ENCODE measurements around the gene RFTN1.

Gene RFTN1

DNA sequence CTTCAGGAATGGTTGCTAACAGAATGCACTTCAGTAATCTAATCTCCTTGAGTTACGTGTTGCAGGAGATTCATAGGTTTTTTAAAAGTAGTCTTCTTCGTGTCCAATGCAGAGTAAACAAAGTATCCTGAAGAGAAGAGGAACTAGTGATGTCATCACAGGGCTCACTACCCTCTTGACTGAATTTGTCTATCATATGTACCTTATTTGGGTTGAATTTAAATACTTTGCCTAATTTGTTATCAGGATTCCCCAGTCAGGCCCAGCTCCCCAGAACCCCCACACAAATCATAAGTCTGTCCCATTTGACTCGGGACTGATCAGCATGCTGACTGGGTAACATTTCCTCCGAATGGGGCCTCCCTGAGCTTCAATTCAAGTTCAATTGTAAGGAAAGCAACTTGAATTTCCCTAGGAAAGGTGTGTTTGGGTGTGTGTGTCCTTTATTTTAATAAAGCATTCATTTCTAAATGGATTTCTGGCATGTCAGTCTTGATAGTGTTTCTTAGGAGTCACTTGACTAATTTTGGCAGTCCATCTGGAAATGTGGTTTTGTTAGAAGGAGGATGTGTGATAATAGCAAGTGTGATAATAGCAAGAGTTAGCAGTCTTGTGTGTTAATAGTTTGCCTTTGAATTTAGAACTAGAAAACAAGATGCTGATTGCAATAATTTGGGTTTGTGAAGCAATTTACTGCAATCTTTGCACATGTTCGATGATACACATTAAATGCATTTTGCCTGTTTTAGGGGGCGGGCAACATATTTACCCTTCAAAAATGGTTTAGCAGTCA, 226.6 kb downstream of the RFTN1 start:
- TF ChIP-seq, protein P1, sequence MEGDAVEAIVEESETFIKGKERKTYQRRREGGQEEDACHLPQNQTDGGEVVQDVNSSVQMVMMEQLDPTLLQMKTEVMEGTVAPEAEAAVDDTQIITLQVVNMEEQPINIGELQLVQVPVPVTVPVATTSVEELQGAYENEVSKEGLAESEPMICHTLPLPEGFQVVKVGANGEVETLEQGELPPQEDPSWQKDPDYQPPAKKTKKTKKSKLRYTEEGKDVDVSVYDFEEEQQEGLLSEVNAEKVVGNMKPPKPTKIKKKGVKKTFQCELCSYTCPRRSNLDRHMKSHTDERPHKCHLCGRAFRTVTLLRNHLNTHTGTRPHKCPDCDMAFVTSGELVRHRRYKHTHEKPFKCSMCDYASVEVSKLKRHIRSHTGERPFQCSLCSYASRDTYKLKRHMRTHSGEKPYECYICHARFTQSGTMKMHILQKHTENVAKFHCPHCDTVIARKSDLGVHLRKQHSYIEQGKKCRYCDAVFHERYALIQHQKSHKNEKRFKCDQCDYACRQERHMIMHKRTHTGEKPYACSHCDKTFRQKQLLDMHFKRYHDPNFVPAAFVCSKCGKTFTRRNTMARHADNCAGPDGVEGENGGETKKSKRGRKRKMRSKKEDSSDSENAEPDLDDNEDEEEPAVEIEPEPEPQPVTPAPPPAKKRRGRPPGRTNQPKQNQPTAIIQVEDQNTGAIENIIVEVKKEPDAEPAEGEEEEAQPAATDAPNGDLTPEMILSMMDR (IDR thresholded peaks at IDR 0.05; ENCODE audit: extremely low read depth, insufficient read depth, missing control alignments) = no peak
- in situ Hi-C loops (cut with MboI; ENCODE audit: low pct_unique_long_range_greater_than_20kb, low sequenced_read_pairs, unreplicated experiment) = loop anchor here (5.0 to 25.0 kb wide), 3 partner anchors 265 to 925 kb away; no protein-coding TSS in a partner anchor
- DNase-seq (ENCODE audit: low spot score) = no peak

GRCh38 chr3:16286161-16286560, 227.3 kb downstream of the RFTN1 start:
- DNase-seq (ENCODE audit: low spot score) = peak; percentile 6
- in situ Hi-C loops (cut with MboI; ENCODE audit: low pct_unique_long_range_greater_than_20kb, low sequenced_read_pairs, unreplicated experiment) = loop anchor here (5.0 to 25.0 kb wide), 3 partner anchors 266 to 926 kb away; no protein-coding TSS in a partner anchor
- TF ChIP-seq, protein P1 (IDR thresholded peaks at IDR 0.05; ENCODE audit: extremely low read depth, insufficient read depth, missing control alignments) = no peak

DNA sequence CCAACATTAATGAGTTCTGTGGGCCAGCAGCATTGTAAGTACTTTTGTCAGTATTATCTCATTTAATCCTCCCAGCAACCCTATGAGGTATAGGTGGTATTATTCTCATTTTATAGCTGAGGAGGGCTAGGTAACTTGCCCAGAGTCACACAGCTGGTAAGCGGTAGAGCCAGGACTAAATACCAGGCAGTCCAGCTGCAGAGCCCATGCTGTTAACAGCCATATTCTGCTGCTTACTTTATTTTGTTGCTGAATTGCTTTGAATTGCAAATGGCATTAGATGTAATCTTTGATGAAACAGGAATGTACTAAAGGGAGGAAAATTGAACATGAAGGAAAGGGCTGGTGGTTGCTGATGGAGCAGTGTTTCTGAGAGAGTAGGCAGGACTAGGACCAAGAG, 228.9 kb downstream of the RFTN1 start:
- no peak for DNase-seq (ENCODE audit: low spot score)
- TF ChIP-seq, protein P1 (IDR thresholded peaks at IDR 0.05; ENCODE audit: extremely low read depth, insufficient read depth, missing control alignments) = no peak
- in situ Hi-C loops (cut with MboI; ENCODE audit: low pct_unique_long_range_greater_than_20kb, low sequenced_read_pairs, unreplicated experiment) = loop anchor here (5.0 to 25.0 kb wide), 3 partner anchors 268 to 928 kb away; no protein-coding TSS in a partner anchor

DNA sequence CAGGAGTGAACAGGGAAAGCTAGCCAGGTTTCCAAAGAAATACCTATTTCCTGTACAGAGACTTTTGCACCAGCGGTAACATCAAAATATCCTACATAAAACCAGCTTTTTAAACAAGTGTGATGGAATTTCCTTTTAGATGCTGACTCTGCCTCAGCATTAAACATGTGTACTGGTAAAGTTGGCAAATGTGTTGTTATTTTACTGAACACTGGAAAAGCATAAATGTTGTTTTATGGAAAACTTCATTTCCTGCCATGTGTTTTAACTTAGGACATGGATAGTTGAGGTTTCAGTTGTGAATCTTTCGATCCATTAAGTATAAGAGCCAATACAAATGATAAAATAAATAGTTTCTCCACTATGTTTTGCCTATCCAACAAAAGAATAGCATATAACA, 232.8 kb downstream of the RFTN1 start:
- in situ Hi-C loops (cut with MboI; ENCODE audit: low pct_unique_long_range_greater_than_20kb, low sequenced_read_pairs, unreplicated experiment) = loop anchor here (25.0 kb wide), 2 partner anchors 557 to 932 kb away; no protein-coding TSS in a partner anchor
- no peak for DNase-seq (ENCODE audit: low spot score)
- TF ChIP-seq, protein P1 (IDR thresholded peaks at IDR 0.05; ENCODE audit: extremely low read depth, insufficient read depth, missing control alignments) = no peak

GRCh38 chr3:16279010-16279801, 234.3 kb downstream of the RFTN1 start:
- DNase-seq (ENCODE audit: low spot score) = no peak
- TF ChIP-seq, protein P1 (IDR thresholded peaks at IDR 0.05; ENCODE audit: extremely low read depth, insufficient read depth, missing control alignments) = no peak
- in situ Hi-C loops (cut with MboI; ENCODE audit: low pct_unique_long_range_greater_than_20kb, low sequenced_read_pairs, unreplicated experiment) = loop anchor here (25.0 kb wide), 2 partner anchors 558 to 933 kb away; no protein-coding TSS in a partner anchor

DNA sequence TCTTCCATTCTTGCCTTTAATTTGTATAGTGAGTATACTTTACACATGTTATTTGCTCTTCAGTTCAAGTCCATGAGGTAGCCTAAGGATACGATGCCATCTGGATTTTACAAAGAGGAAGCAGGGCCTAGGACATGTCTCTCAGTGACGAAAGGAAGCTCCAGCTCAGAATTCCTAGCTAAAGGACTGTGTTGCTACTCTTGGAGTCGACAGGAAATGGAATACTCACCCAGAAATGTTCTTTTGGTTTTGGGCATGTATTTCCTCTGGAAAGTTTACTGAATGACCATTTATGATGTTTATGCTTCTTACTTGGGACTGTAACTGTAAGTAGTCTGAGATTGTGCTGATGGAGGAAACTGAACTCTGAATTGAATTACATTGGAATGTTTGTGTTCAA, 236.0 kb downstream of the RFTN1 start:
- no peak for DNase-seq (ENCODE audit: low spot score)
- TF ChIP-seq, protein P1 (IDR thresholded peaks at IDR 0.05; ENCODE audit: extremely low read depth, insufficient read depth, missing control alignments) = no peak
- in situ Hi-C loops (cut with MboI; ENCODE audit: low pct_unique_long_range_greater_than_20kb, low sequenced_read_pairs, unreplicated experiment) = loop anchor here (25.0 kb wide), 2 partner anchors 560 to 935 kb away; no protein-coding TSS in a partner anchor

All from GM13977 (cell line).